ENCODE measurements around the gene LHPP. TPM values are rescaled to one million over a fixed set of nuclear protein-coding genes. Genes with fewer than 3 reads are reported as not detected.

Gene LHPP
- total RNA-seq, 4 donors from 2014 or later, result 8.7 to 19.9 (median 15.5) TPM

DNA sequence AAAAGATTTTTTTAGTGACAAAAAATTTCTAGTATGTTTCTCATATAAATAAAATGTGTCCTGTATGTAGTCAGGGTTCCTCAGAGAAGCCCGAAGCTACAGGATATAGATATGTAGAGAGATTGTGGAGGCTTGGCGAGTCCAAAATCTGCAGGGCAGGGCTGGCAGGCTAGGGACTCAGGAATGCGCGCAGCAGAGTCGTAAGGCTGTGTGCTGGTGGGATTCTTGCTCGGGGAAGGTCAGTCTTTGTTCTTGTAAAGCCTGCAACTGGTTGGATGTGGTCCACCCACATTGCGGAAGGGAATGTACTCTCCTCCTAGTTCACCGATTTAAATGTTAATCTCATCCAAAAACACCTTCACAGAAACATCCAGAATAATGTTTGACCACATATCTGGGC is 30.6 kb downstream of the LHPP start:
- intact Hi-C loops (cut with DNase I; ENCODE audit: low total_unique reads), result no loop called here
- no peak for DNase-seq (ENCODE audit: low spot score in 2 of 2)
- TF ChIP-seq, protein P1, sequence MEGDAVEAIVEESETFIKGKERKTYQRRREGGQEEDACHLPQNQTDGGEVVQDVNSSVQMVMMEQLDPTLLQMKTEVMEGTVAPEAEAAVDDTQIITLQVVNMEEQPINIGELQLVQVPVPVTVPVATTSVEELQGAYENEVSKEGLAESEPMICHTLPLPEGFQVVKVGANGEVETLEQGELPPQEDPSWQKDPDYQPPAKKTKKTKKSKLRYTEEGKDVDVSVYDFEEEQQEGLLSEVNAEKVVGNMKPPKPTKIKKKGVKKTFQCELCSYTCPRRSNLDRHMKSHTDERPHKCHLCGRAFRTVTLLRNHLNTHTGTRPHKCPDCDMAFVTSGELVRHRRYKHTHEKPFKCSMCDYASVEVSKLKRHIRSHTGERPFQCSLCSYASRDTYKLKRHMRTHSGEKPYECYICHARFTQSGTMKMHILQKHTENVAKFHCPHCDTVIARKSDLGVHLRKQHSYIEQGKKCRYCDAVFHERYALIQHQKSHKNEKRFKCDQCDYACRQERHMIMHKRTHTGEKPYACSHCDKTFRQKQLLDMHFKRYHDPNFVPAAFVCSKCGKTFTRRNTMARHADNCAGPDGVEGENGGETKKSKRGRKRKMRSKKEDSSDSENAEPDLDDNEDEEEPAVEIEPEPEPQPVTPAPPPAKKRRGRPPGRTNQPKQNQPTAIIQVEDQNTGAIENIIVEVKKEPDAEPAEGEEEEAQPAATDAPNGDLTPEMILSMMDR (IDR thresholded peaks at IDR 0.05), result no peak
- no peak overlapping the region for H3K4me3 ChIP-seq (ENCODE audit: low read depth, poor library complexity, severe bottlenecking)
- 87 to 88% methylated on average over 8 of the region's 8 CpGs for WGBS, 2 donors

DNA sequence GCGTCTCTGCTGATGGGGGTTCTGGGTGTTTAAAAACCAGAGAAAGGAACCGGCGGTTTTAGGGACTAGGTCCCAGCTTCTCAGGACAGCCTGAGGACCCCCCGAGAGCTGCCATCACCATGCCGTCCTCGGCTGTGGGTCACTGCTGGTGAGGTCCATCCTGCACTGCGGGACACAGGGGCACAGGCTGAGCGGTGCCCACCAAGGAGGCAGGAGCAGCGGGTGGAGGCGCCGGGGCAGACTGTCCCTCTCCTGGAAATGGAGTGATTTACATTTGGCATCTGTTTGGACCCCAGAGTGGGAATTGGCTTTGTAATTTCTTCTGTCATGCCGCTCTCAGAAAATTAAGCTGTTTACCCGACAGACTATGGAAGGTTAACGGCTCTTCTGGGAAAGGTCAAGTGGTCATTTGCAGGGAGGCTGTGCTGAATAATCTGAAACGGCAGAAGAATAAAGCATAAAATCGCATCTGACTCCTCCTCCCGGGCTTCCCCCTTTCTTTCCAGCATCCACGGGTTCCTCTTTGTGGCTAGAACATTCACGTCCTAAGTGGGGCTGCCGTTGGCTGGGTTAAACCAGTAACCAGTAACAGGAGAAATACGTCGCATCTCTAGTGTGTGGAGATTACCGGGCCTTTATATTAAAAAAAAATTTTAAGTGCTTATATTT is 31.7 kb downstream of the LHPP start:
- DNase-seq (ENCODE audit: low spot score in 2 of 2), result no peak
- WGBS, 2 donors, result 78 to 85% methylated on average over 23 of the region's 23 CpGs
- intact Hi-C loops (cut with DNase I; ENCODE audit: low total_unique reads), result no loop called here
- H3K4me3 ChIP-seq (ENCODE audit: low read depth, poor library complexity, severe bottlenecking), result no peak overlapping the region
- TF ChIP-seq POLR2A (IDR thresholded peaks at IDR 0.05), result no peak
- TF ChIP-seq, protein P1 (IDR thresholded peaks at IDR 0.05), result no peak

DNA sequence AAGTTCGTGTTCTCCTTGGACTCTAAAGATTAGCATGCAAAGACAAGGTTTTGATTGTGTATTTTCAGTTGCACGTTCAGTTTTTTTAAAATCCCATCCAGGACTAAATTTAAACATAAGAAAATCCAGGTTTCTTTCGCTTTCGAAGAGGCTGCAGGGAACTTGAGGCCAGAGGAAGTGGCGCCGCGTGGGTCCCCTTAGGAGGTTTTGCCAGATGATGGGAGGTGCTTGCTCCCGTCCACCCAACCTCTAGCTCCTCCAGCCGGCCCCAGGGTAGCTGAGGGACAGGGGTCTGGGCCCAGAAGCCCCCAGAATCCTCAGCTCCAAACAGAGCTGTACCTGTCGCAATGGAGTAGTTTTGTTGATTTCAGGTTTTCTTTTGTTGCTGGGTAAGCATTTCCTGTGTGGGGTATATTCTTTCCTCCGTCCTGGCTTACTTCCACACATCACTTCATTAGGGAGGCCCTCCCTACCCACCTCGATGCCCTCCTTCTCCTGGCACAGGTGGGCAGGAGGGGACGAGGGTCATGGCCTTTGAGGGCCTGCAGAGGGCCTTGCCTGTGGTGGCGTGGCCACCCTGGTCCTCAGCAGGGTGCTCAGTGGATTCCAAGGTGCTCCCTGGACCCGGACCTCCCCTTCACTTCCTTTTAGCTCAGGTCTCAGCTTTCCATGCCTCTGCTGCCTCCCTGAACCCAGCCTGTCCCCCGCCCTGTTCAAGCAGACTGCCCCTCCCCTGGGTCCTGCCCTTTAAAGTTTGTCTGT is 32.6 kb downstream of the LHPP start:
- DNase-seq (ENCODE audit: low spot score in 2 of 2), result no peak
- TF ChIP-seq, protein P1 (IDR thresholded peaks at IDR 0.05), result no peak
- no peak for TF ChIP-seq POLR2A (IDR thresholded peaks at IDR 0.05)
- H3K4me3 ChIP-seq (ENCODE audit: low read depth, poor library complexity, severe bottlenecking), result no peak overlapping the region
- intact Hi-C loops (cut with DNase I; ENCODE audit: low total_unique reads), result no loop called here
- 77 to 78% methylated on average over 16 of the region's 16 CpGs for WGBS, 2 donors

DNA sequence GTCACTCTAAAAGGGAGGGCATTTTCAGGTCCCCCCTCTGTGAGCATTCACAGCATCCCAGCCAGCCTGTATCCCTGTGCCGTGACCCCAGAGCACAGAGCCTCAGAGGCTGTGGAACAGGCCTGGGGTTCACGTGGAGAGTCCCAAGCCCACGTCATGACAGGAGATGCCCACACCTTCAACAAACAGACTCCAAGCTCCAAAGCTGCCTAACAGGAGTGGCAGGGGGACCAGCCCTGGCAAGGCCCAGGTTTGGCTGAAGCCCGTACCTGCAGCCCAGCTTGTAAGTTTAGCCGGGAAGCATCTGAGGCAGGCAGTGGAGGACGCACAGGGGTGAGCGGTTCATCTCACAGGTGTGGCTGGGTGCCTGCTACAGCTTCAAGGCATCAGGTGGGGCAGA is 33.5 kb downstream of the LHPP start:
- 64 to 75% methylated on average over 6 to 7 of the region's 7 CpGs for WGBS, 2 donors
- intact Hi-C loops (cut with DNase I; ENCODE audit: low total_unique reads), result no loop called here

DNA sequence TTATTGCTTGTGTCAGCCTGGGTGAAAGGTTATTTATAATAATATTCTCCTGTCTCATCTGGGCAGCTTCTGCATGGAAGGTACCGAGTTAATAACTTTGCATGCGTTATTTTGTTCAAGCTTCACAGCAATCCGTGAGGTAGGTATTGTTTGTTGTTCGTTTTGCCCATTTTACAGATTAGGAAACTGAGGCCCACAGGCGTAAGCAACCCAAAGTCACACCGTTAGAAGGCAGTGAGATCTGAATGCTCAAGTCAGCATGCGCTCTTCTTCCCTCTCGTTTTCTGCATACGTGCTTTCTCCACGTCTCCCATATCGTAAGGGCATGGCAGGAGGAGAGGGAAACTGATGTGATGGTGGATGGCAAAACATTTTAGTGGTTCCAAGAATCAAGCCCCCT is 34.1 kb downstream of the LHPP start:
- intact Hi-C loops (cut with DNase I; ENCODE audit: low total_unique reads), result no loop called here
- DNase-seq (ENCODE audit: low spot score in 2 of 2), result no peak
- WGBS, 2 donors, result 92 to 97% methylated on average over 11 of the region's 11 CpGs
- no peak for TF ChIP-seq POLR2A (IDR thresholded peaks at IDR 0.05)
- TF ChIP-seq, protein P1 (IDR thresholded peaks at IDR 0.05), result no peak
- H3K4me3 ChIP-seq (ENCODE audit: low read depth, poor library complexity, severe bottlenecking), result no peak overlapping the region

More for the DNA sequence above, 33.5 kb downstream of the LHPP start:
- DNase-seq (ENCODE audit: low spot score in 2 of 2), result no peak
- no peak overlapping the region for H3K4me3 ChIP-seq (ENCODE audit: low read depth, poor library complexity, severe bottlenecking)
- TF ChIP-seq, protein P1 (IDR thresholded peaks at IDR 0.05), result no peak
- no peak for TF ChIP-seq POLR2A (IDR thresholded peaks at IDR 0.05)
